Epithelial cell of proximal tubule (primary cell): ENCODE results near the gene C20orf202. TPM values are rescaled to one million over a fixed set of nuclear protein-coding genes. Genes with fewer than 3 reads are reported as not detected.

Source experiments
- DNase-seq: peaks from one replicate; pipeline ENCODE4 v3.0.0-alpha.2; 2011; ENCODE audit warnings: low read depth
- H3K4me3 ChIP-seq: 2 replicates; pipeline ENCODE4 v1.5.1; 2011; ENCODE audit warnings: low read depth, mild to moderate bottlenecking, low read length
- CTCF ChIP-seq: conservative IDR thresholded peaks from 2 replicates; pipeline ENCODE4 v1.5.1; 2012; ENCODE audit warnings: low read depth, mild to moderate bottlenecking, low read length
- total RNA-seq: library from RNA; depleted of rRNA; stranded (reverse); fragments of >200 nt; gene quantifications from 2 replicates; pipeline ENCODE4 v1.2.3, GENCODE V29; 2015

C20orf202 gene
- total RNA-seq, 1 donor from 2014 or later = not detected

- no peak for DNase-seq
- no peak for TF ChIP-seq CTCF
These were observed 16.8 kb upstream of the C20orf202 start for GRCh38 chr20:1186367-1186991.

GRCh38 chr20:1187605-1188171, 15.6 kb upstream of the C20orf202 start:
- H3K4me3 ChIP-seq = no peak overlapping the region
- TF ChIP-seq CTCF = no peak
- DNase-seq = no peak

More at GRCh38 chr20:1186367-1186991, 16.8 kb upstream of the C20orf202 start:
- no peak overlapping the region for H3K4me3 ChIP-seq

- no peak for DNase-seq
- no peak overlapping the region for H3K4me3 ChIP-seq
- no peak for TF ChIP-seq CTCF
These were observed 14.9 kb upstream of the C20orf202 start for GRCh38 chr20:1188347-1188746.

GRCh38 chr20:1189827-1190226, 13.4 kb upstream of the C20orf202 start:
- DNase-seq = no peak

GRCh38 chr20:1190847-1191246, 12.4 kb upstream of the C20orf202 start:
- no peak for TF ChIP-seq CTCF
- H3K4me3 ChIP-seq = no peak overlapping the region
- DNase-seq = no peak

More at GRCh38 chr20:1189827-1190226, 13.4 kb upstream of the C20orf202 start:
- TF ChIP-seq CTCF = no peak
- no peak overlapping the region for H3K4me3 ChIP-seq

GRCh38 chr20:1191299-1191698, 12.0 kb upstream of the C20orf202 start:
- no peak overlapping the region for H3K4me3 ChIP-seq
- no peak for DNase-seq
- TF ChIP-seq CTCF = no peak

GRCh38 chr20:1195226-1195625, 8.0 kb upstream of the C20orf202 start:
- no peak for TF ChIP-seq CTCF
- no peak overlapping the region for H3K4me3 ChIP-seq
- DNase-seq = no peak
